ENCODE measurements around the gene COL4A6. TPM values are rescaled to one million over a fixed set of nuclear protein-coding genes. Genes with fewer than 3 reads are reported as not detected.

The COL4A6 gene
- total RNA-seq, 4 donors from 2014 or later: 0.16 to 6.2 (median 1.5) TPM

DNA sequence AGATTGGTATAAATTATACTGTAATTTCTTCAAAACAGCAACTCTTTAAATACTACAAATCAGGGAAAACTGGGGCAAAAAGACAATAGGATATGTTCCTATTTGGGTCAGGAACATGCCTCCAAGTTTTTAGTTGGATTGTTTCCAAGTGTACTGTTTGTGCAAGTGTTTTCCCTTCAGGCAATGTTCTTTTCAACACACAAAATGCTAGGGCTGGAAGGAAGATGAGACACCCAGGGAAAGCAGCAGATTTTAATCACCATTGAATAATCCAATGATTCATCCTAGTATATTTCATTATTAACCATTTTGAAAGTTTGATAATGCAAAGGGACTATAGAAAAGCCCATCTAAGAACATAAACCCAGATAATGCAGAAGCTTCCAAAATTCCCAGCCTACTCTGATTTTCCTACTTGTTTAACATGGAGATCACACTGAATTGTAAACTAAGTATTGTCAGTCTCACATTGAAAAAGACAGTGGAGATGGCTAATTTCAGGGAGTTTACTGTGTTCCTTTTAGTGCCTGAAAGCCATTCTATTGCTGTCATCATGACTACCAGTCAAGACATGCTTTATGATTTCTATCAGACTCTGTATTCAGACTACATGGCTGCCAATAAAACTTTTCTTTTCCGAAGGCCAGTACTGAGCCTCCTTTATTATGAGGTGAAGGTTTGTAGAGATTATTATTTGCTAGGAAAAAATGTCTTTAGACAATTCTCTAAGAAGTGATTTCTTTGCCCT lies 38.6 kb downstream of the COL4A6 start:
- TF ChIP-seq, protein P1, sequence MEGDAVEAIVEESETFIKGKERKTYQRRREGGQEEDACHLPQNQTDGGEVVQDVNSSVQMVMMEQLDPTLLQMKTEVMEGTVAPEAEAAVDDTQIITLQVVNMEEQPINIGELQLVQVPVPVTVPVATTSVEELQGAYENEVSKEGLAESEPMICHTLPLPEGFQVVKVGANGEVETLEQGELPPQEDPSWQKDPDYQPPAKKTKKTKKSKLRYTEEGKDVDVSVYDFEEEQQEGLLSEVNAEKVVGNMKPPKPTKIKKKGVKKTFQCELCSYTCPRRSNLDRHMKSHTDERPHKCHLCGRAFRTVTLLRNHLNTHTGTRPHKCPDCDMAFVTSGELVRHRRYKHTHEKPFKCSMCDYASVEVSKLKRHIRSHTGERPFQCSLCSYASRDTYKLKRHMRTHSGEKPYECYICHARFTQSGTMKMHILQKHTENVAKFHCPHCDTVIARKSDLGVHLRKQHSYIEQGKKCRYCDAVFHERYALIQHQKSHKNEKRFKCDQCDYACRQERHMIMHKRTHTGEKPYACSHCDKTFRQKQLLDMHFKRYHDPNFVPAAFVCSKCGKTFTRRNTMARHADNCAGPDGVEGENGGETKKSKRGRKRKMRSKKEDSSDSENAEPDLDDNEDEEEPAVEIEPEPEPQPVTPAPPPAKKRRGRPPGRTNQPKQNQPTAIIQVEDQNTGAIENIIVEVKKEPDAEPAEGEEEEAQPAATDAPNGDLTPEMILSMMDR (IDR thresholded peaks at IDR 0.05; ENCODE audit: low read depth): no peak

DNA sequence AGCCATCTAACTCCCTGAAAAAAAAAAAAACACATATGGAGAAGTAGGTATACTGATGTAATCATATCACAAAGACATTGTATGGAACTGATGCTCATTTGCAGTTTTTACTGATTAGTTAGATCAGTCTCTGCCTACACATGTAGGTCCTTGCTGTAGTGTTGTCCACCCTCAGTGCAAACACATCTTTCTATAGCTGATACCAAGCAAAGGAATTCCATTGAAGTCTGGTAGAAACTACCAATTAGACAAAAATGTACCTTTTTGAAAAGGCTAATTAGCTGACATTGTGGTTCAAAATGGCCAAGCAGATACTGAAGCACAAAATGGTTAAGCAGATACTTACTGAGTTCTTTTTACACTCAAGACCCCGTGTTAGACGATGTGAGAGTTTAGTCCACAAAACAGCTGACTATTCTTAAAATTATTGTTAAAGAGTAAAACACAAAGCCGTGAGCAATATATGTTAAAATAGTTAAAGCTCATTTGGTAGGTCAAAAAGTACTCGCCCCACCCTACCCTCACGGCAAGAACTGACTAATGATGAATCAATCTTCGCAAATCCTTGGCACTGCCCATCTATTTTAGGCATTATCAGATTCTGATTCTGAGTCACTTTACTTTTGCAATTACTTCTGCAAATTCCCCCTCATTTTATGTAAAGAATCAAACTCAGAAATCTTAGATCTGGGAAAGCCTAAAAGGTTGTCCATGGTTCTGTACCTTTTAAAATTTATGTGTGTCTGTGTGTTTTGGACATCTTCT lies 40.4 kb downstream of the COL4A6 start:
- TF ChIP-seq, protein P1 (IDR thresholded peaks at IDR 0.05; ENCODE audit: low read depth): no peak

DNA sequence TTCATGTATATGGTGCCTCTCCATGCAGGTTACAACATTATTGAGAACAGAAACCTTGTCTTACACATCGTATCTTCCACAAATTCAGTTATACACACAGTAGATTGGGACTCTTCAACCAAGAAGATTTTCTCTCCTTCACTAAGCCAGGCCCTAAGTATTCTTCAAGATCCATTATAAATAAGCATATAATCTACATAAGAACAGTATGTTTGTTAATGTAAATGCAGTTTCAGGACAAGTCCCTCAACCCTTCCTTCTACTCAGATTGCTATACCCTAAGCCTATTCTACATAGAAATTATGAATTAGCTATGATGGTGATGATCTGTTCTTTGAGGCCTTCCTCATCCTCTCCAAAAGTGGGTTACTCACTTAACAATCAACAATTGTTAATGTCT lies 41.2 kb downstream of the COL4A6 start:
- TF ChIP-seq, protein P1 (IDR thresholded peaks at IDR 0.05; ENCODE audit: low read depth): no peak

DNA sequence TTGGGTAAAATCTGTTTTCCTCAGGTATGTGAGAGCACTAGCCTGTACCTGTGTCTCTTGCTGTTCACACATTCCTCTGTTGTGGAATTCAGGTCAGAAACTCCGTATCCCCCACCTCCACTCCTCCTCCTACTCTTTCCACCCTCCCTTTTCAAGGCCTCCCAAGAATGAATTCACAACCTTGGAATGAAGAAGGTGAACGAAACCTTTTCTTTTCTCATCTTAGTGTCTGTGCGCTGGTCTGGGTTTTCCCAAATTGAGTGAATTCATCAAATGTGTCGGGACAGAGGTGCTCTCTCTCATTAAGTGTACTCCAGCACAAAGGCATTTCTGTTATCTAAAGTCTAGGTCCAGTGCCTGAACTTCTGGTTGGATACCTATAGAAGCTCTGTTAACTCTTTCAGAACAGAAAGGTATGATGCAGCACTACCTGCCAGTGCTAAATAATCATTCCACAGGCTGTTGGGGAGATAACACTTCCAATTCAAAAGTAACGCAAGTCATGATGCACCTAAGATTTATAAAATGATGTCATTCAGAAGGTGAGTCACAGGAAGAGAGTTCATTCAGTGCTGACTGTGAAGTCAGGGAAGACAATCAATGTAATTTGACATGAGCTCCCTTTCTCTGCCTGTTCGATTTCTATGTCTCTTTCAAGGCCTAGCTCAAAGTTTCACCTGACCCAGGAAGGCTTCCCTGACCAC lies 41.9 kb downstream of the COL4A6 start:
- TF ChIP-seq, protein P1 (IDR thresholded peaks at IDR 0.05; ENCODE audit: low read depth): no peak

DNA sequence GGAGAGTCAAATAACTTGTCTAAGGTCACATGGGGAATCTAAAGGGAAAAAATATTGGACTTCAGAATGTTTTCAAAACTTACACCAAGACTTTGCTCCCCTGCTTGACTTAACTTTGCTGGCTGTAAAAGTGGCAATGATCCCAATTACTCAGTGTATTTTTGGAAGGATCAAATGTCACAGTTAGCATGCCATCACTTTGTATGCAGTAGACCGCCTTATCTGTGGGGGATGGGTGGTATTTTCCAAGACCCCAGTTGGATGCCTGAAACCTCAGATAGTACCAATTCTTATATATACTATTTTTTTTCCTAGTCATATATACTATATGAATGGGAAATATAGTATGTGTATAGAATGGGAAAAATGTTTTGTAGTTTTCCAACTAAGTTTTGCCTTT lies 53.4 kb downstream of the COL4A6 start:
- TF ChIP-seq, protein P1 (IDR thresholded peaks at IDR 0.05; ENCODE audit: low read depth): no peak

DNA sequence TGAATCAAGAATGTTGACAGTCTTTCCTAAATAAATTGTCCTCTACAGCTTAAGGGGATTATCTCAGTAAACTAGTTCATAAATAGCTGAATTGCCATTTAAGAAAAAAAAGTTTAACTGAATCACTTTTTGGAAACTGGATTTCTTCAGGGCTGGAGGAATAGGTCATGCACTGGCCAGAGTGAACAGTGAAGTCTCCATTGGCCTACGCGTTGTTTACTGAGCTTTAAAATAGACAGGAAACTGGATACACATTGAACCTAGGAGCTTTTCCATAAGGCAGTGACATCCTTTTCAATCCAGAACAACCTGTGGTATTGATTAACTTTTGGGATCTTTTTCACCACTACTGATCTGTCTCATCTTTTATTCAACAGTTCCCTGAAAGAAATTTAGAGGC lies 58.0 kb downstream of the COL4A6 start:
- TF ChIP-seq, protein P1 (IDR thresholded peaks at IDR 0.05; ENCODE audit: low read depth): no peak
